ENCODE results near the gene SLC35E2B.

- TF ChIP-seq EP300 (IDR thresholded peaks at IDR 0.05; ENCODE audit: low read depth) (no peak), POLR2AphosphoS5 (IDR thresholded peaks at IDR 0.05) (no peak)
These were observed 21.7 kb downstream of the SLC35E2B start for GRCh38 chr1:1670866-1671265.

Data from transverse colon (tissue), 3 donors.